GM23338 (cell line): ENCODE results near the gene ARHGAP28. TPM values are rescaled to one million over a fixed set of nuclear protein-coding genes. Genes with fewer than 3 reads are reported as not detected.
A peak's percentile ranks its signal among the peaks of the same experiment; 100 is the strongest.

Experiments
- ATAC-seq: fragments of 200-7000 bp; cut with Tn5 transposase; 3 replicates; pipeline ENCODE4 v1.9.1; 2020
- DNase-seq: peaks from one replicate; pipeline ENCODE4 v3.0.0-alpha.2; 2015; ENCODE audit warnings: low spot score
- H2AFZ ChIP-seq: fragments of 200-600 bp; sonication (generic); 2 replicates; pipeline ENCODE4 v1.8.0; 2016; ENCODE audit warnings: antibody characterized with exemption, mild to moderate bottlenecking, moderate library complexity
- H3F3A ChIP-seq: fragments of 200-600 bp; sonication (generic); replicated peaks from 2 replicates; pipeline ENCODE4 v1.8.0; 2017; ENCODE audit warnings: antibody characterized with exemption, mixed run types, low read depth
- H3K27ac ChIP-seq: fragments of 200-600 bp; sonication (generic); 2 replicates; pipeline ENCODE4 v1.6.1; 2016; ENCODE audit warnings: low read depth
- H3K27me3 ChIP-seq: fragments of 200-600 bp; sonication (generic); 2 replicates; pipeline ENCODE4 v1.8.0; 2016; ENCODE audit warnings: mild to moderate bottlenecking, mixed run types, moderate library complexity; ENCODE audit not compliant: insufficient read depth
- H3K36me3 ChIP-seq: fragments of 200-600 bp; sonication (generic); 2 replicates; pipeline ENCODE4 v1.8.0; 2016; ENCODE audit warnings: mild to moderate bottlenecking; ENCODE audit not compliant: insufficient read depth
- H3K4me1 ChIP-seq: fragments of 200-600 bp; sonication (generic); 2 replicates; pipeline ENCODE4 v1.8.0; 2016; ENCODE audit warnings: mild to moderate bottlenecking, moderate library complexity; ENCODE audit not compliant: insufficient read depth
- H3K4me2 ChIP-seq: fragments of 200-600 bp; sonication (generic); 2 replicates; pipeline ENCODE4 v1.7.1; 2017; ENCODE audit warnings: mixed run types
- H3K4me3 ChIP-seq: fragments of 200-600 bp; sonication (generic); 2 replicates; pipeline ENCODE4 v1.6.1; 2016; ENCODE audit warnings: mixed run types
- H3K79me2 ChIP-seq: fragments of 200-600 bp; sonication (generic); replicated peaks from 2 replicates; pipeline ENCODE4 v1.8.0; 2017; ENCODE audit warnings: mild to moderate bottlenecking; ENCODE audit not compliant: insufficient read depth
- H3K9me2 ChIP-seq: fragments of 200-600 bp; sonication (generic); 2 replicates; pipeline ENCODE4 v1.8.0; 2017; ENCODE audit not compliant: insufficient read depth
- H4K20me1 ChIP-seq: fragments of 200-600 bp; sonication (generic); replicated peaks from 2 replicates; pipeline ENCODE4 v1.8.0; 2017; ENCODE audit warnings: mild to moderate bottlenecking; ENCODE audit not compliant: insufficient read depth
- H3K27ac Mint-ChIP-seq: 2 replicates; pipeline ENCODE4 v1.8.0; 2020; ENCODE audit warnings: inconsistent platforms, mild to moderate bottlenecking, moderate library complexity, mixed read lengths
- H3K27me3 Mint-ChIP-seq: 3 replicates; pipeline ENCODE4 v1.8.0; 2022; ENCODE audit warnings: low read depth, mild to moderate bottlenecking, moderate library complexity, mixed read lengths, inconsistent platforms; ENCODE audit not compliant: insufficient read depth, poor library complexity
- H3K36me3 Mint-ChIP-seq: 3 replicates; pipeline ENCODE4 v1.8.0; 2021; ENCODE audit warnings: low read depth, mild to moderate bottlenecking, inconsistent platforms, moderate library complexity, mixed read lengths
- H3K4me1 Mint-ChIP-seq: 3 replicates; pipeline ENCODE4 v1.8.0; 2020; ENCODE audit warnings: mild to moderate bottlenecking, inconsistent platforms, mixed read lengths
- H3K4me3 Mint-ChIP-seq: 3 replicates; pipeline ENCODE4 v1.8.0; 2021; ENCODE audit warnings: moderate library complexity, mild to moderate bottlenecking, inconsistent platforms, mixed read lengths
- H3K9me3 Mint-ChIP-seq: 3 replicates; pipeline ENCODE4 v1.8.0; 2020; ENCODE audit warnings: moderate library complexity, mild to moderate bottlenecking, inconsistent platforms, mixed read lengths
- CREB1 ChIP-seq: fragments of 250-450 bp; sonication (Bioruptor Pico); IDR thresholded peaks from 2 replicates; pipeline ENCODE4 v1.5.0; 2020; ENCODE audit warnings: low read depth, mild to moderate bottlenecking, moderate library complexity
- CTCF ChIP-seq, 2 experiments: fragments of 200-600 bp in 1 of 2; sonication (generic) in 1 of 2; conservative IDR thresholded peaks; 2 replicates each; pipeline versions ENCODE4 v1.5.1 to v1.6.1; 2016 to 2017; ENCODE audit warnings: antibody characterized with exemption in 2 of 2, low read depth in 2 of 2, mild to moderate bottlenecking in 2 of 2, moderate library complexity in 1 of 2
- ETS1 ChIP-seq: IDR thresholded peaks from 2 replicates; pipeline ENCODE4 v1.6.1; 2016; ENCODE audit warnings: antibody characterized with exemption
- EZH2 ChIP-seq: fragments of 200-600 bp; sonication (generic); IDR thresholded peaks from one replicate; pipeline ENCODE4 v1.8.0; 2017; ENCODE audit warnings: antibody characterized with exemption, mild to moderate bottlenecking, low read depth; ENCODE audit not compliant: unreplicated experiment
- EZH2phosphoT487 ChIP-seq: fragments of 200-600 bp; sonication (generic); IDR thresholded peaks from one replicate; pipeline ENCODE4 v1.8.1; 2018; ENCODE audit warnings: antibody characterized with exemption; ENCODE audit not compliant: unreplicated experiment
- NANOG ChIP-seq: IDR thresholded peaks from 2 replicates; pipeline ENCODE4 v1.6.1; 2016; ENCODE audit warnings: antibody characterized with exemption, borderline replicate concordance
- REST ChIP-seq: IDR thresholded peaks from one replicate; pipeline ENCODE4 v1.6.1; 2018; ENCODE audit warnings: antibody characterized with exemption; ENCODE audit not compliant: unreplicated experiment
- STAT1 ChIP-seq: IDR thresholded peaks from one replicate; pipeline ENCODE4 v1.6.1; 2016; ENCODE audit warnings: antibody characterized with exemption; ENCODE audit not compliant: unreplicated experiment
- polyA plus RNA-seq: library from polyadenylated mRNA; unstranded; fragments of >200 nt; fragmentation: Nextera tagmentation; extraction: Ambion mirVana; gene quantifications from 2 replicates; pipeline ENCODE4 v1.2.1, GENCODE V29; 2016
- total RNA-seq: library from RNA; depleted of rRNA; stranded (reverse); fragments of >200 nt; shearing (Covaris generic); gene quantifications from 2 replicates; pipeline ENCODE4 v1.2.3, GENCODE V29; 2014

The ARHGAP28 gene
- total and polyA plus RNA-seq, 2 experiments from 2014 or later = 2.8 to 9.6 TPM

GRCh38 chr18:6737833-6738232 is 8.3 kb downstream of the ARHGAP28 start:
- Mint-ChIP-seq H3K4me3 (no peak overlapping the region), H3K27me3 (peaks cover 6% of the 10 kb centered on the region), H3K9me3 (no peaks in the 10 kb centered on the region), H3K36me3 (no peaks in the 10 kb centered on the region), H3K4me1 (peaks cover 56% of the 10 kb centered on the region), H3K27ac (peak overlapping the region; percentile 69; the same call in 1 of the 2 replicates)
- H3K4me2 ChIP-seq = no peak overlapping the region
- peaks cover 30% of the 10 kb centered on the region for H3K4me1 ChIP-seq
- H3K9me2 ChIP-seq = no peaks in the 10 kb centered on the region
- no peaks in the 10 kb centered on the region for H3K79me2 ChIP-seq
- H3F3A ChIP-seq = no peaks in the 10 kb centered on the region
- H3K27ac ChIP-seq = no peak overlapping the region
- H3K27me3 ChIP-seq = no peaks in the 10 kb centered on the region
- no peaks in the 10 kb centered on the region for H3K36me3 ChIP-seq
- no peaks in the 10 kb centered on the region for H4K20me1 ChIP-seq
- DNase-seq = no peak
- no peak for ATAC-seq
- no peak overlapping the region for H3K4me3 ChIP-seq
- H2AFZ ChIP-seq = no peak overlapping the region
- no peak for TF ChIP-seq REST
- no peak for TF ChIP-seq STAT1
- no peak for TF ChIP-seq EZH2
- TF ChIP-seq CTCF (conservative IDR thresholded peaks at IDR 0.05; ENCODE audit: low read depth in 2 of 2) = no peak
- no peak for TF ChIP-seq NANOG
- TF ChIP-seq CREB1 (CRISPR knock-in tag) = no peak
- no peak for TF ChIP-seq EZH2phosphoT487

GRCh38 chr18:6738622-6739021 is 9.1 kb downstream of the ARHGAP28 start:
- TF ChIP-seq ETS1 = no peak
- Histone ChIP-seq H4K20me1 (no peaks in the 10 kb centered on the region), H3K4me2 (no peak overlapping the region), H3K79me2 (no peaks in the 10 kb centered on the region), H3K27ac (peak overlapping the region; percentile 18; the same call in 1 of the 2 replicates), H3K4me1 (peaks cover 30% of the 10 kb centered on the region), H2AFZ (no peak overlapping the region), H3K27me3 (no peaks in the 10 kb centered on the region), H3K9me2 (no peaks in the 10 kb centered on the region), H3K4me3 (no peak overlapping the region), H3K36me3 (no peaks in the 10 kb centered on the region), H3F3A (no peaks in the 10 kb centered on the region)
- Mint-ChIP-seq H3K36me3 (no peaks in the 10 kb centered on the region), H3K4me3 (no peak overlapping the region), H3K9me3 (no peaks in the 10 kb centered on the region), H3K27ac (0 out of 2 replicates have a peak overlapping the region, but pooled peaks have one; percentile 6), H3K27me3 (peaks cover 6% of the 10 kb centered on the region), H3K4me1 (peaks cover 54% of the 10 kb centered on the region)
- DNase-seq (no peak), ATAC-seq (no peak)
